AG20443 (cell line): ENCODE results near the gene NAALADL2.
"Not testable (repeated sequence)": the region's sequence is repeated elsewhere in the genome, so short reads cannot be mapped to it uniquely, and the experiment has no call there.

Experiments used
- DNase-seq: peaks from one replicate; pipeline ENCODE4 v3.0.0; 2012; ENCODE audit warnings: low spot score, mixed read lengths

Gene NAALADL2

GRCh38 chr3:175260145-175260794, 401.1 kb downstream of the NAALADL2 start:
- peak; percentile 27 for DNase-seq

GRCh38 chr3:175266478-175266877, 407.3 kb downstream of the NAALADL2 start:
- no peak for DNase-seq

- DNase-seq: peak; percentile 11
Measured at GRCh38 chr3:175267121-175267531, 408.0 kb downstream of the NAALADL2 start.

- DNase-seq: no peak
Measured at GRCh38 chr3:175267561-175267960, 408.4 kb downstream of the NAALADL2 start.

GRCh38 chr3:175269394-175269793, 410.3 kb downstream of the NAALADL2 start:
- no peak for DNase-seq

GRCh38 chr3:175270198-175270837, 411.2 kb downstream of the NAALADL2 start:
- no peak for DNase-seq

- no peak for DNase-seq
Measured at GRCh38 chr3:175270866-175271265, 411.7 kb downstream of the NAALADL2 start.

GRCh38 chr3:175271465-175271864, 412.3 kb downstream of the NAALADL2 start:
- DNase-seq: not testable (repeated sequence)

GRCh38 chr3:175272392-175272791, 413.3 kb downstream of the NAALADL2 start:
- DNase-seq: no peak

GRCh38 chr3:175273573-175273972, 414.4 kb downstream of the NAALADL2 start:
- DNase-seq: no peak

- no peak for DNase-seq
Measured at GRCh38 chr3:175274056-175274455, 414.9 kb downstream of the NAALADL2 start.

- no peak for DNase-seq
Measured at GRCh38 chr3:175274474-175275218, 415.5 kb downstream of the NAALADL2 start.

GRCh38 chr3:175278680-175279079, 419.5 kb downstream of the NAALADL2 start:
- DNase-seq: no peak

- no peak for DNase-seq
Measured at GRCh38 chr3:175279457-175279856, 420.3 kb downstream of the NAALADL2 start.

GRCh38 chr3:175279911-175280310, 420.8 kb downstream of the NAALADL2 start:
- no peak for DNase-seq

- DNase-seq: no peak
Measured at GRCh38 chr3:175287361-175287963, 428.3 kb downstream of the NAALADL2 start.

- DNase-seq: no peak
Measured at GRCh38 chr3:175288621-175289020, 429.5 kb downstream of the NAALADL2 start.

GRCh38 chr3:175294793-175295192, 435.7 kb downstream of the NAALADL2 start:
- no peak for DNase-seq

GRCh38 chr3:175295248-175296130, 436.4 kb downstream of the NAALADL2 start:
- no peak for DNase-seq

- DNase-seq: no peak
Measured at GRCh38 chr3:175297216-175297615, 438.1 kb downstream of the NAALADL2 start.

- DNase-seq: no peak
Measured at GRCh38 chr3:175301741-175302140, 442.6 kb downstream of the NAALADL2 start.

GRCh38 chr3:175304404-175304803, 445.3 kb downstream of the NAALADL2 start:
- peak; percentile 6 for DNase-seq
